Measurements from ENCODE around the gene BPIFB6.

DNA sequence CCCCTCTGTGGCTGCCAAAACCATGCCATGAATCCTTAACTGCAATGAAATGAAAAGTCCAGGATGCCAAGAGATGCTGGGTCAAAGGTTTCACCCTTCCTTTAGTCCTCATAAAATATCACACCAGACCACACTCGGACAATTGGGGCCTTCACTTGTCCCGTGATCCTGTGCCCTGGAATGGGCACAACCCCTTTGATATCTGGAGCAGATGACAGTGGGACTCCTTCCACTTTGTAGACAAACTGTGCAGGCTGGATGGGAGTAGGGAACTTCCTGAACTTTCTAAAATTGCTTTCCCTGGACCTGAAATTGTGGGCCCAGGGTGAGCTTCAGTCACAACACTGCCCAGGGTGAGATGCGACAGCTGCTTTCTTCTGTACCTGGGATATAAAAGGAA lies 9.6 kb upstream of the BPIFB6 start:
- TF ChIP-seq SP1 (CRISPR knock-in tag; conservative IDR thresholded peaks at IDR 0.05), result no peak
- no peak for TF ChIP-seq TEAD1 (CRISPR knock-in tag; IDR thresholded peaks at IDR 0.05)
- no peak for TF ChIP-seq ETV6 (CRISPR knock-in tag; IDR thresholded peaks at IDR 0.05)
- no peak for TF ChIP-seq TP53 (CRISPR knock-in tag; IDR thresholded peaks at IDR 0.05)
- TF ChIP-seq, protein P1, sequence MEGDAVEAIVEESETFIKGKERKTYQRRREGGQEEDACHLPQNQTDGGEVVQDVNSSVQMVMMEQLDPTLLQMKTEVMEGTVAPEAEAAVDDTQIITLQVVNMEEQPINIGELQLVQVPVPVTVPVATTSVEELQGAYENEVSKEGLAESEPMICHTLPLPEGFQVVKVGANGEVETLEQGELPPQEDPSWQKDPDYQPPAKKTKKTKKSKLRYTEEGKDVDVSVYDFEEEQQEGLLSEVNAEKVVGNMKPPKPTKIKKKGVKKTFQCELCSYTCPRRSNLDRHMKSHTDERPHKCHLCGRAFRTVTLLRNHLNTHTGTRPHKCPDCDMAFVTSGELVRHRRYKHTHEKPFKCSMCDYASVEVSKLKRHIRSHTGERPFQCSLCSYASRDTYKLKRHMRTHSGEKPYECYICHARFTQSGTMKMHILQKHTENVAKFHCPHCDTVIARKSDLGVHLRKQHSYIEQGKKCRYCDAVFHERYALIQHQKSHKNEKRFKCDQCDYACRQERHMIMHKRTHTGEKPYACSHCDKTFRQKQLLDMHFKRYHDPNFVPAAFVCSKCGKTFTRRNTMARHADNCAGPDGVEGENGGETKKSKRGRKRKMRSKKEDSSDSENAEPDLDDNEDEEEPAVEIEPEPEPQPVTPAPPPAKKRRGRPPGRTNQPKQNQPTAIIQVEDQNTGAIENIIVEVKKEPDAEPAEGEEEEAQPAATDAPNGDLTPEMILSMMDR (IDR thresholded peaks at IDR 0.05), result no peak
- no peak for TF ChIP-seq JUN (CRISPR knock-in tag; IDR thresholded peaks at IDR 0.05)
- TF ChIP-seq, protein P2, sequence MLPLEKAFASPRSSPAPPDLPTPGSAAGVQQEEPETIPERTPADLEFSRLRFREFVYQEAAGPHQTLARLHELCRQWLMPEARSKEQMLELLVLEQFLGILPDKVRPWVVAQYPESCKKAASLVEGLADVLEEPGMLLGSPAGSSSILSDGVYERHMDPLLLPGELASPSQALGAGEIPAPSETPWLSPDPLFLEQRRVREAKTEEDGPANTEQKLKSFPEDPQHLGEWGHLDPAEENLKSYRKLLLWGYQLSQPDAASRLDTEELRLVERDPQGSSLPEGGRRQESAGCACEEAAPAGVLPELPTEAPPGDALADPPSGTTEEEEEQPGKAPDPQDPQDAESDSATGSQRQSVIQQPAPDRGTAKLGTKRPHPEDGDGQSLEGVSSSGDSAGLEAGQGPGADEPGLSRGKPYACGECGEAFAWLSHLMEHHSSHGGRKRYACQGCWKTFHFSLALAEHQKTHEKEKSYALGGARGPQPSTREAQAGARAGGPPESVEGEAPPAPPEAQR (CRISPR knock-in tag; IDR thresholded peaks at IDR 0.05), result no peak
